ENCODE data around the gene TMEM271.

Gene TMEM271

GRCh38 chr4:587671-588350 is 11.7 kb upstream of the TMEM271 start:
- no peak for DNase-seq
- H3K4me1 ChIP-seq = no peaks in the 10 kb centered on the region
- H3K9me3 ChIP-seq = peaks cover 0 to 3% (median 0%) of the 10 kb centered on the region in 3 donors
- H3K27ac ChIP-seq = no peak overlapping the region
- no peaks in the 10 kb centered on the region for H3K27me3 ChIP-seq
- no peaks in the 10 kb centered on the region for H3K36me3 ChIP-seq
- intact Hi-C loops (cut with DNase I; ENCODE audit: low total_unique reads) = no loop called here
- no peak overlapping the region for H3K4me3 ChIP-seq
- TF ChIP-seq CTCF (IDR thresholded peaks at IDR 0.05) = no peak

DNA sequence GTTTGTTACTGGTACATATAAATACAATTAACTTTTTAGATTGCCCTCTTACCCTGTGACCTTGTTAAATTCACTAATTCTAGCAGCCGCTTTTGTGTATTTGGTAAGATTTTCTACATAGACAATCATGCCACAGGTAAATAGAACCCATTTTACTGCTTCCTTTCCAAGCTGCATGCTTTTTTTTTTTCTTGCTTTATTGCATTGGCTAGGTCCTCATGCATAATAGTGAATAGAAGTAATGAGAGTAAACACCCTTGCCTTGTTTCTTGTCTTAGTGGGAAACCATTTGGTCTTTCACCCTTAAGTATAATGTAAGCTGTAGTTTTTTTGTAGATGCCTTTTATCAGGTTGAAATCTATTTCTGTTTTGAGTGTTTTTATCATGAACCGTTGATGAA is 7.7 kb upstream of the TMEM271 start:
- Histone ChIP-seq H3K27me3 (peaks cover 0 to 16% of the 10 kb centered on the region in 2 donors), H3K4me3 (no peak overlapping the region), H3K27ac (no peak overlapping the region), H3K9me3 (peaks cover 0 to 3% (median 0%) of the 10 kb centered on the region in 3 donors), H3K4me1 (no peaks in the 10 kb centered on the region), H3K36me3 (no peaks in the 10 kb centered on the region)
- no peak for TF ChIP-seq CTCF (IDR thresholded peaks at IDR 0.05)
- intact Hi-C loops (cut with DNase I; ENCODE audit: low total_unique reads) = no loop called here
- DNase-seq = no peak

- Histone ChIP-seq H3K9me3 (peaks cover 0 to 3% (median 0%) of the 10 kb centered on the region in 3 donors), H3K27me3 (peaks cover 0 to 36% of the 10 kb centered on the region in 2 donors), H3K4me1 (peaks cover 0 to 9% (median 3%) of the 10 kb centered on the region in 4 donors), H3K36me3 (no peaks in the 10 kb centered on the region), H3K27ac (no peak overlapping the region), H3K4me3 (no peak overlapping the region)
- no peak for DNase-seq
- intact Hi-C loops (cut with DNase I; ENCODE audit: low total_unique reads) = no loop called here
- no peak for TF ChIP-seq CTCF (IDR thresholded peaks at IDR 0.05)
Observed at GRCh38 chr4:581753-582361, 5.8 kb upstream of the TMEM271 start.

- TF ChIP-seq CTCF (IDR thresholded peaks at IDR 0.05) = no peak
- DNase-seq = no peak
- Histone ChIP-seq H3K27me3 (peaks cover 0 to 41% of the 10 kb centered on the region in 2 donors), H3K4me3 (no peak overlapping the region), H3K4me1 (peaks cover 0 to 14% (median 5%) of the 10 kb centered on the region in 4 donors), H3K27ac (no peak overlapping the region), H3K36me3 (no peaks in the 10 kb centered on the region), H3K9me3 (peaks cover 0 to 3% (median 0%) of the 10 kb centered on the region in 3 donors)
- intact Hi-C loops (cut with DNase I; ENCODE audit: low total_unique reads) = no loop called here
Observed at GRCh38 chr4:581181-581580, 5.1 kb upstream of the TMEM271 start.

- peaks cover 0 to 21% (median 10%) of the 10 kb centered on the region in 4 donors for H3K4me1 ChIP-seq
- H3K27ac ChIP-seq = no peak overlapping the region
- peaks cover 0 to 3% (median 0%) of the 10 kb centered on the region in 3 donors for H3K9me3 ChIP-seq
- TF ChIP-seq CTCF (IDR thresholded peaks at IDR 0.05) = no peak
- DNase-seq = no peak
- intact Hi-C loops (cut with DNase I; ENCODE audit: low total_unique reads) = no loop called here
- peaks cover 0 to 52% of the 10 kb centered on the region in 2 donors for H3K27me3 ChIP-seq
- H3K4me3 ChIP-seq = no peak overlapping the region
- H3K36me3 ChIP-seq = no peaks in the 10 kb centered on the region
Observed at GRCh38 chr4:579543-580175, 3.6 kb upstream of the TMEM271 start.

Data from tibial artery (tissue), 4 donors.